ENCODE measurements around the gene TRIM5. TPM values are rescaled to one million over a fixed set of nuclear protein-coding genes. Genes with fewer than 3 reads are reported as not detected.

TRIM5 gene
- total RNA-seq, 1 experiment from 2014 or later, result 21.5 TPM

DNA sequence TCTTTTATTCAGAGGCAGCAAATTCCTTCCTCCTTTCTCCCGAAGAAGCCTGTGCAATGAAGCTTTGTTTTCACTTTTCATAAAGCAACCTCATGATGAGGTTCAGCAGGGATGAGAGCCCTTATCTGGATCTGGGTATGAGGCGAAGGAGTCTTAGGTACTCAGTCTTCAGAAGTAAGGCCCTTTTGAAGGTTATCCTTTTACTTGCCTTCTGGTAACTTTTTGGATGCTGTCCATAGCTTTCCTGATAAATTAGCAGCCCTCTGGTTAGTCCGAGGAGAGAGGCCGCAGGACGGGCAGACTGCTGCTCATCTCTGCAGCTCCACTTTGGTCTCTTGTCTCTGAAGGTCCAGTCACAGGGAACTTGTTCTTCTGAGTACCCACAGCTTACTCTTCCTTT, 5.9 kb upstream of the TRIM5 start:
- no peaks in the 10 kb centered on the region for H3K27me3 Mint-ChIP-seq (ENCODE audit: low read depth)
- H3K27ac Mint-ChIP-seq, result peak overlapping the region; percentile 92 to 99 (median 96); a peak in 6 of 7 replicates
- H3K4me2 ChIP-seq (ENCODE audit: insufficient read depth, insufficient read length, low read length), result peak overlapping the region; percentile 51
- H3K79me1 ChIP-seq (ENCODE audit: insufficient read depth, low read depth, low read length, poor library complexity, severe bottlenecking), result no peaks in the 10 kb centered on the region
- H3K23ac ChIP-seq (ENCODE audit: insufficient read length, low read depth, low read length), result no peak overlapping the region
- H4K91ac ChIP-seq (ENCODE audit: insufficient read length, low read depth, low read length), result no peak overlapping the region
- no peaks in the 10 kb centered on the region for H3K9me3 ChIP-seq (ENCODE audit: control insufficient read depth, low read depth, low read length)
- H3K27me3 ChIP-seq (ENCODE audit: insufficient read depth, low read length), result no peaks in the 10 kb centered on the region
- no peak overlapping the region for H2BK15ac ChIP-seq (ENCODE audit: low read depth, low read length)
- H3K27ac ChIP-seq (ENCODE audit: insufficient read length, low read depth, low read length), result no peak overlapping the region
- no peak overlapping the region for H2BK12ac ChIP-seq (ENCODE audit: insufficient read length, low read depth, low read length)
- no peak overlapping the region for H3T11ph ChIP-seq (ENCODE audit: low read length)
- peaks cover 36 to 42% of the 10 kb centered on the region in 2 experiments for H3K4me1 Mint-ChIP-seq
- H4K20me1 ChIP-seq (ENCODE audit: control insufficient read depth, insufficient read depth, insufficient read length), result no peaks in the 10 kb centered on the region
- no peak overlapping the region for H2BK5ac ChIP-seq (ENCODE audit: insufficient read length, low read length)
- no peak overlapping the region for H3K56ac ChIP-seq (ENCODE audit: insufficient read length, low read depth, low read length)
- no peak for DNase-seq
- H2AK5ac ChIP-seq (ENCODE audit: insufficient read length, low read length), result no peak overlapping the region
- no peak overlapping the region for H4K8ac ChIP-seq (replicated peaks; ENCODE audit: insufficient read length, low read depth, low read length)
- no peaks in the 10 kb centered on the region; the same call in 1 of the 2 replicates for H3K4me1 ChIP-seq (ENCODE audit: insufficient read depth, low read length)
- H4K5ac ChIP-seq (ENCODE audit: insufficient read length, low read depth, low read length), result no peak overlapping the region
- H3K4ac ChIP-seq (ENCODE audit: low read depth, low read length), result no peak overlapping the region
- H3K9me3 Mint-ChIP-seq, result peaks cover 0 to 4% of the 10 kb centered on the region in 2 experiments; a peak in 2 of 5 replicates
- no peak overlapping the region for H3K9ac ChIP-seq (ENCODE audit: extremely low read depth, insufficient read length, low read length)
- H3K14ac ChIP-seq (ENCODE audit: insufficient read depth, low read length), result no peak overlapping the region
- H2BK20ac ChIP-seq (ENCODE audit: low read depth, low read length, poor library complexity, severe bottlenecking), result no peak overlapping the region
- TF ChIP-seq, protein P1, sequence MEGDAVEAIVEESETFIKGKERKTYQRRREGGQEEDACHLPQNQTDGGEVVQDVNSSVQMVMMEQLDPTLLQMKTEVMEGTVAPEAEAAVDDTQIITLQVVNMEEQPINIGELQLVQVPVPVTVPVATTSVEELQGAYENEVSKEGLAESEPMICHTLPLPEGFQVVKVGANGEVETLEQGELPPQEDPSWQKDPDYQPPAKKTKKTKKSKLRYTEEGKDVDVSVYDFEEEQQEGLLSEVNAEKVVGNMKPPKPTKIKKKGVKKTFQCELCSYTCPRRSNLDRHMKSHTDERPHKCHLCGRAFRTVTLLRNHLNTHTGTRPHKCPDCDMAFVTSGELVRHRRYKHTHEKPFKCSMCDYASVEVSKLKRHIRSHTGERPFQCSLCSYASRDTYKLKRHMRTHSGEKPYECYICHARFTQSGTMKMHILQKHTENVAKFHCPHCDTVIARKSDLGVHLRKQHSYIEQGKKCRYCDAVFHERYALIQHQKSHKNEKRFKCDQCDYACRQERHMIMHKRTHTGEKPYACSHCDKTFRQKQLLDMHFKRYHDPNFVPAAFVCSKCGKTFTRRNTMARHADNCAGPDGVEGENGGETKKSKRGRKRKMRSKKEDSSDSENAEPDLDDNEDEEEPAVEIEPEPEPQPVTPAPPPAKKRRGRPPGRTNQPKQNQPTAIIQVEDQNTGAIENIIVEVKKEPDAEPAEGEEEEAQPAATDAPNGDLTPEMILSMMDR (conservative IDR thresholded peaks at IDR 0.05), result no peak
- H3K18ac ChIP-seq (ENCODE audit: insufficient read length, low read depth, low read length), result peak overlapping the region; percentile 61
- no peak overlapping the region for H2AFZ ChIP-seq (ENCODE audit: low read length)
- no CpG with 5 or more reads among the region's 5 CpGs for WGBS (ENCODE audit: extremely low coverage, insufficient read length, low lambda C conversion rate)
- H3K36me3 Mint-ChIP-seq (ENCODE audit: insufficient read depth in 1 of 3, low read depth in 3 of 3), result peaks cover 5 to 26% (median 25%) of the 10 kb centered on the region in 3 experiments; a peak in 6 of 7 replicates
- no peak overlapping the region for H2BK120ac ChIP-seq (ENCODE audit: low read depth, low read length, poor library complexity, severe bottlenecking)
- H3K79me2 ChIP-seq (ENCODE audit: insufficient read depth, low read length), result peaks cover 3% of the 10 kb centered on the region; the same call in 1 of the 2 replicates
- peaks cover 8% of the 10 kb centered on the region for H3K23me2 ChIP-seq (ENCODE audit: insufficient read length, low read depth, low read length, poor library complexity, severe bottlenecking)
- H3K4me3 Mint-ChIP-seq, result peak overlapping the region; percentile 55 to 66
